ENCODE data around the gene USP9X.

Gene USP9X

DNA sequence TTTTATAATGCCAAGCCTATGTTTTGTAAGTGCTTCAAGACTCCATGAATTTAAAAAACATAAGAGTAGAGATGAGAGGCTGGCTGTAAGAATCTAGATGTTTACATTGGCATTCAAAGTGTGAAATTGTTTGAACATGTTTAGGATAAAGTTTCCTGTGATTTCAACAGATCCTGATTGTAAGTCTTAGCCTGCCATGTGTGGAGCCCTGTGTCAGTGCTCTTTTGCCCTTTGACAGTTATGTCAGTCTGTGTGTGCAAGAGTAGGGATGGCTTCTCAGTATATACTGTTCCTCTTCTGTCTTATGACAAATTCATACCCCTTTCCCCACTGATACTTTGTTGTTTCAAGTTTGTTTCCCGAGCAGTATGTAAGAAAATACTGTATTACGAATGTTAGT lies 68.2 kb downstream of the USP9X start:
- Histone ChIP-seq H3K4me3 (replicated peaks; ENCODE audit: insufficient read depth, low read length) (no peak overlapping the region), H3K27me3 (ENCODE audit: insufficient read depth, poor library complexity, severe bottlenecking) (no peaks in the 10 kb centered on the region), H3K27ac (replicated peaks) (no peak overlapping the region)
- DNase-seq (ENCODE audit: low read depth in 1 of 2, low spot score in 1 of 2) = no peak
- TF ChIP-seq, protein P1, sequence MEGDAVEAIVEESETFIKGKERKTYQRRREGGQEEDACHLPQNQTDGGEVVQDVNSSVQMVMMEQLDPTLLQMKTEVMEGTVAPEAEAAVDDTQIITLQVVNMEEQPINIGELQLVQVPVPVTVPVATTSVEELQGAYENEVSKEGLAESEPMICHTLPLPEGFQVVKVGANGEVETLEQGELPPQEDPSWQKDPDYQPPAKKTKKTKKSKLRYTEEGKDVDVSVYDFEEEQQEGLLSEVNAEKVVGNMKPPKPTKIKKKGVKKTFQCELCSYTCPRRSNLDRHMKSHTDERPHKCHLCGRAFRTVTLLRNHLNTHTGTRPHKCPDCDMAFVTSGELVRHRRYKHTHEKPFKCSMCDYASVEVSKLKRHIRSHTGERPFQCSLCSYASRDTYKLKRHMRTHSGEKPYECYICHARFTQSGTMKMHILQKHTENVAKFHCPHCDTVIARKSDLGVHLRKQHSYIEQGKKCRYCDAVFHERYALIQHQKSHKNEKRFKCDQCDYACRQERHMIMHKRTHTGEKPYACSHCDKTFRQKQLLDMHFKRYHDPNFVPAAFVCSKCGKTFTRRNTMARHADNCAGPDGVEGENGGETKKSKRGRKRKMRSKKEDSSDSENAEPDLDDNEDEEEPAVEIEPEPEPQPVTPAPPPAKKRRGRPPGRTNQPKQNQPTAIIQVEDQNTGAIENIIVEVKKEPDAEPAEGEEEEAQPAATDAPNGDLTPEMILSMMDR (IDR thresholded peaks at IDR 0.05; ENCODE audit: insufficient read depth, low read length) = no peak
- TF ChIP-seq, protein P2, sequence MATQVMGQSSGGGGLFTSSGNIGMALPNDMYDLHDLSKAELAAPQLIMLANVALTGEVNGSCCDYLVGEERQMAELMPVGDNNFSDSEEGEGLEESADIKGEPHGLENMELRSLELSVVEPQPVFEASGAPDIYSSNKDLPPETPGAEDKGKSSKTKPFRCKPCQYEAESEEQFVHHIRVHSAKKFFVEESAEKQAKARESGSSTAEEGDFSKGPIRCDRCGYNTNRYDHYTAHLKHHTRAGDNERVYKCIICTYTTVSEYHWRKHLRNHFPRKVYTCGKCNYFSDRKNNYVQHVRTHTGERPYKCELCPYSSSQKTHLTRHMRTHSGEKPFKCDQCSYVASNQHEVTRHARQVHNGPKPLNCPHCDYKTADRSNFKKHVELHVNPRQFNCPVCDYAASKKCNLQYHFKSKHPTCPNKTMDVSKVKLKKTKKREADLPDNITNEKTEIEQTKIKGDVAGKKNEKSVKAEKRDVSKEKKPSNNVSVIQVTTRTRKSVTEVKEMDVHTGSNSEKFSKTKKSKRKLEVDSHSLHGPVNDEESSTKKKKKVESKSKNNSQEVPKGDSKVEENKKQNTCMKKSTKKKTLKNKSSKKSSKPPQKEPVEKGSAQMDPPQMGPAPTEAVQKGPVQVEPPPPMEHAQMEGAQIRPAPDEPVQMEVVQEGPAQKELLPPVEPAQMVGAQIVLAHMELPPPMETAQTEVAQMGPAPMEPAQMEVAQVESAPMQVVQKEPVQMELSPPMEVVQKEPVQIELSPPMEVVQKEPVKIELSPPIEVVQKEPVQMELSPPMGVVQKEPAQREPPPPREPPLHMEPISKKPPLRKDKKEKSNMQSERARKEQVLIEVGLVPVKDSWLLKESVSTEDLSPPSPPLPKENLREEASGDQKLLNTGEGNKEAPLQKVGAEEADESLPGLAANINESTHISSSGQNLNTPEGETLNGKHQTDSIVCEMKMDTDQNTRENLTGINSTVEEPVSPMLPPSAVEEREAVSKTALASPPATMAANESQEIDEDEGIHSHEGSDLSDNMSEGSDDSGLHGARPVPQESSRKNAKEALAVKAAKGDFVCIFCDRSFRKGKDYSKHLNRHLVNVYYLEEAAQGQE (IDR thresholded peaks at IDR 0.05; ENCODE audit: insufficient replicate concordance, low read depth) = no peak
- no peak for TF ChIP-seq POLR2AphosphoS5 (IDR thresholded peaks at IDR 0.05; ENCODE audit: low read depth)
- no peak for TF ChIP-seq SPI1 (IDR thresholded peaks at IDR 0.05; ENCODE audit: borderline replicate concordance, low read depth)
- no peak for TF ChIP-seq GABPA (IDR thresholded peaks at IDR 0.05; ENCODE audit: low read depth)

DNA sequence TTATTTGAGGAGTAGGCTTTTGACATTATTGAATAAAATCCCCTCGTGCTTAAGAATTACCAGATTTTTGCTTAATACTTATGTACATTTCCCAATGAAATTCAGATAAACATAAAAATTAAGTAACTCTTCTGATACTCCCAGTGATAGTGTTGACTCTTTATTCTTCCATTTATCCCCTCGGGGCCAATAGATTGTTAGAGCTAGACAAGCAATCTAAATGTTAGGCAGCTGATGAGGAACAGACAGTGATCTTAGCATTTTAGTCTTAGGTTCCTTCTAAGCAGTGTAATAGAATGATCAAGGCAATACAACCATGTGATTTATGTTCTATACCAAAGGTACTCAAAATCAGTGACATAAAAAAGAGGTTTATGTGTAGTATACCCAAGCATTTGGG lies 68.7 kb downstream of the USP9X start:
- TF ChIP-seq, protein P1 (IDR thresholded peaks at IDR 0.05; ENCODE audit: insufficient read depth, low read length) = no peak
- no peak for TF ChIP-seq SPI1 (IDR thresholded peaks at IDR 0.05; ENCODE audit: borderline replicate concordance, low read depth)
- no peak for TF ChIP-seq GABPA (IDR thresholded peaks at IDR 0.05; ENCODE audit: low read depth)
- TF ChIP-seq, protein P2 (IDR thresholded peaks at IDR 0.05; ENCODE audit: insufficient replicate concordance, low read depth) = no peak
- no peak for TF ChIP-seq POLR2AphosphoS5 (IDR thresholded peaks at IDR 0.05; ENCODE audit: low read depth)
- Histone ChIP-seq H3K27ac (replicated peaks) (no peak overlapping the region), H3K27me3 (ENCODE audit: insufficient read depth, poor library complexity, severe bottlenecking) (no peaks in the 10 kb centered on the region), H3K4me3 (replicated peaks; ENCODE audit: insufficient read depth, low read length) (no peak overlapping the region)
- DNase-seq (ENCODE audit: low read depth in 1 of 2, low spot score in 1 of 2) = no peak

DNA sequence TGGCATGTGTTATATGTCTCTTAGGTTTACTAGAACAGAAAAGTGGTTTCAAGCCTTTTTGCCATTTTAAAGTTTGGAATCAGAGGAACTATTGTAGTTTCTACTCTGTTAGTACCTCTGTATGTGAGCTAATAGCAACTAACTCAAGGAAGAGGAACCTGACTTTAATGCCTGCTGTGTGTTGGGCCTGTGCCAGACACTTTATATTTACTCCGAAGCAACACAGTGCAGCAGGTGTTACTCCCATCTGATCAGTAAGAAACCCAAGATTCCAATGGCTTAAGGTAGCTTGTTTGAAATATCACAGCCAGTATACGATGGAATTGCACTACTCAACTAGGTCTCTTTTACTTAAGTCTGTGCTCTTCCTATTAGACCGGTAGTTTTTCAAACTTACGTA lies 79.2 kb downstream of the USP9X start:
- DNase-seq (ENCODE audit: low read depth in 1 of 2, low spot score in 1 of 2) = no peak
- TF ChIP-seq, protein P1 (IDR thresholded peaks at IDR 0.05; ENCODE audit: insufficient read depth, low read length) = no peak
- TF ChIP-seq GABPA (IDR thresholded peaks at IDR 0.05; ENCODE audit: low read depth) (no peak), POLR2AphosphoS5 (IDR thresholded peaks at IDR 0.05; ENCODE audit: low read depth) (no peak), SPI1 (IDR thresholded peaks at IDR 0.05; ENCODE audit: borderline replicate concordance, low read depth) (no peak)
- TF ChIP-seq, protein P2 (IDR thresholded peaks at IDR 0.05; ENCODE audit: insufficient replicate concordance, low read depth) = no peak
- no peak overlapping the region for H3K27ac ChIP-seq (replicated peaks)
- H3K27me3 ChIP-seq (ENCODE audit: insufficient read depth, poor library complexity, severe bottlenecking) = no peaks in the 10 kb centered on the region
- no peak overlapping the region for H3K4me3 ChIP-seq (replicated peaks; ENCODE audit: insufficient read depth, low read length)

Measured in HL-60 (cell line).